Activated effector memory CD4-positive, alpha-beta T cell treated with Interleukin-2 at 50 U/mL for 16 hours (primary cell): ENCODE data around the gene WASHC4.
"Not testable (repeated sequence)": the region's sequence is repeated elsewhere in the genome, so short reads cannot be mapped to it uniquely, and the experiment has no call there.

Experiments
- DNase-seq: peaks from one replicate; pipeline ENCODE4 v3.0.0-alpha.2; 2020

The WASHC4 gene

DNA sequence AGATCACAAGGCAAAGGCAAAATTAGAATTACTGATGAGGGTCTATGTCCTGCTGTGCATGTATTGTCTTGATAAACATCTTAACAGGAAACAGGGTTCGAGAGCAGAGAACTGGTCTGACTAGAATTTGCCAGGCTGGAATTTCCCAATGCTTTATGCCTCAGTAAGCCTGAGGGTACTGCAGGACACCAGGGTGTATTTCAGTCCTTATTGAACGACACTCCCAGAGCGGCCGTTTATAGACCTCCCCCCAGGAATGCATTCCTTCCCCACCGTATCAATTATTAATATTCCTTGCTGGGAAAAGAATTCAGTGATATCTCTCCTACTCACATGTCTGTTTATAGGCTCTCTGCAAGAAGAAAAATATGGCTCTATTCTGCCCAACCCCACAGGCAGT, 12.2 kb upstream of the WASHC4 start:
- DNase-seq: not testable (repeated sequence)

DNA sequence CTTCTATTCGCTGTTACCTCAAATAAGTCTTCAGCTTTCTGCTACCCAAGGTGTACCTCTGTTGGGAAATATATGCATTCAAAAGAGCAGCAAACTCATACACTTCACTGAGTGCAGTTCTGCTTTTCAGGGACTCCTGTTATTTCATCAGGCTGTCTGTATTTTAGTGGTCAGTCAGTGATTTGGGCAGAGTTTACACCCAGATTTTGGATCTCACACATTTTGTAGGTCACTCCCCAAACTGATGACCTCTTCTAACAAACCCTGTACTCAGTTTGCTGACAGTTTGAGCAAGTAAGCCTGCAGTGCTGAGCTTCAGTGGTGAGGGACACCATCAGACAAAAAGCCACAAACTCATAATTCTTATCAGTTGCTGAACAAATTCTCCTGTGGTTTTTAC, 8.2 kb upstream of the WASHC4 start:
- no peak for DNase-seq

DNA sequence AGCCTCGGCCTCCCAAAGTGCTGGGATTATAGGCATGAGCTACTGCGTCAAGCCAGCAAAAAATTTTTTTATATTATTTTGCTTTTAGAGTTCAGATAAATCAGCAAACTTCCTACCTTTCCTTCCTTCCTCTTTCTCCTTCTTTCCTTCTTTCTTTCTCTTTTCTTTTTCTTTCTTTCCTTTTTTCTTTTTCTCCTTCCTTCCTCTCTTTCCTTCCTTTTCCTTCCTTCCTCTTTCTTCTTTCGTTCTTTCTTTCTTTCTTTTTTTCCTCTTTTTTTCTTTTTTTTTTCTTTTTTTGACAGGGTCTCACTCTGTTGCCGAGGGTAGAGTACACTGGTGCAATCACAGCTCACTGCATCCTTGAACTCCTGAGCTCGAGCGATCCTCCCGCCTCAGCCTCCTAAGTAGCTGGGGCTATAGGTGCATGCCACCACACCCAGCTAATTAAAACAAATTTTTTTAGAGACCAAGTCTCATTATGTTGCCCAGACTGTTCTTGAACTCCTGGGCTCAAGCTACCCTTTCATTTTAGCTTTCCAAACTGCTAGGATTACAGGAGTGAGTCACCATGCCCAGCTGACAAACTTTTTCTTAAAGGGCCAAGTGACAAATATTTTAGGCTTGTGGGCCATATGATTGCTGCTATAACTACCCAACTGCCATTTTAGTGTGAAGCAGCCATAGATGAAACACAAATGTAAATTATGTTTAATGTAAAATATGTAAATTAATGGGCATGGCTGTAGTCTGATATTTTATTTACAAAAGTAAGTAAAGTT, 7.1 kb upstream of the WASHC4 start:
- no peak for DNase-seq

DNA sequence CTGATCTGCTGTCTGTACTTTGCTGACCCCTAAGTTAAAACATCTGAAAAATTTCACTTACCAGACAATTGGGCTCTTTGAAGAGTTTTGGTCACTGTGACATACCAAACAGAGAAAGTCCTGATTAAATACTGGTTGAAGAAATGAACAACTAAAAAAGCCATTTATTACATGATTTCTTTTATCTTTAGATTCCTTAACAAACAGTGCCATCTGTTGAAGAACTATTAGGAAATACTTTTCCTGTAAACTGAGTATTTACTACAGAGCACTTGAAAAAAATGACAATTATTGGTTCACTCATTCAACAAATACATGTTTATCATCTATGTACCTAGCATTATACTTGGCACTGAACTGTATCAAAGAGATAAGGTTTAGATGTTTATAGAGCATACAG, 6.5 kb upstream of the WASHC4 start:
- no peak for DNase-seq

DNA sequence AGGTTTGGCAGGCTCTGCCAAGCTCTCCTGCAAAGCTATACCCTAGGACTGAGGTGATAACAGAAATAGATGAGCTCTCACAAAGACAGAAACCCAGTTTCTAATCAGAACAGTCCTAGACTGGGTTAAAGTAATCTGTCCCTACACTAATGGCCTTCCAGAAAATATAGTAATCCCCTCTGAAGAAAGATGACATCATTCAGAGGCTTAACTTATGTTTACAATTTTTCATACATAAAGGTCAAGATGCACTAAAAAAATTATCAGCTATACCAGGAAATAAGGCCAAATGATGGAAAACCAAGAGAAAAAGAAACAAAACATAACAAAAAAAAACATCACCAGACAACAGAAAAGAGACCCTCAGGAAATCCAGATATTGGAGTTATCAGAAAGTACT, 4.9 kb upstream of the WASHC4 start:
- DNase-seq: no peak

DNA sequence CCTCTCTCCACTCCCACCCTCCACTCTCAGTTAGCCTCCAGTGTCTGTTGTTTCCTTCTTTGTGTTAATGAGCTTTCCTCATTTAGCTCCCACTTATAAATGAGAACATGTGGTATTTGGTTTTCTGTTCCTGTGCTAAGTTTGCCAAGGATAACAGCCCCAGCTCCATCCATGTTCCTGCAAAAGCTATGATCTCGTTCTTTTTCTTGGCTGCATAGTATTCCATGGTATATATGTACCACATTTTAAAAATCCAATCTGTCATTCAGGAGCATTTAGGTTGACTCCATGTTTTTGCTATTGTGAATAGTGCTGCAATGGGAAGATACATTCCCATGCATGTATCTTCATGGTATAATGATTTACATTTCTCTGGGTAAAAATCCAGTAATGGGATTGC, 2.8 kb upstream of the WASHC4 start:
- DNase-seq: no peak

DNA sequence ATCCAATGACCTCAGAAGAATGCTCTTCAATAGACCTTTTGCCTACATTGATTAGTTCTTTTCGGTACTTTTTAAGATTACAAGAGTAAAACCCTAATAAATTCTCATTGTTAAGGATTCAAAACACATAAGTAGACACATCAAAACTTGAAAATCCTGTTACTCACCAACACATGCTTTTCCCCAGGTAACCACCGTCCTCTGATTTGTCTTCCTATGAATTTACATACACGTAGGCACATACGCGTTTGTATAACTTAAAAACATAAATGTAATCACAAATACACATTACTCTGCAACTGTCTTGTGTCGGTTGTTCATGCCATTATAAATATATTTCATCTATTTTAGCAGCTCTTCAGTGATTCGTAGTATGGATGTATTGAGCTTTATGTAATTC, 910 bp upstream of the WASHC4 start:
- no peak for DNase-seq

DNA sequence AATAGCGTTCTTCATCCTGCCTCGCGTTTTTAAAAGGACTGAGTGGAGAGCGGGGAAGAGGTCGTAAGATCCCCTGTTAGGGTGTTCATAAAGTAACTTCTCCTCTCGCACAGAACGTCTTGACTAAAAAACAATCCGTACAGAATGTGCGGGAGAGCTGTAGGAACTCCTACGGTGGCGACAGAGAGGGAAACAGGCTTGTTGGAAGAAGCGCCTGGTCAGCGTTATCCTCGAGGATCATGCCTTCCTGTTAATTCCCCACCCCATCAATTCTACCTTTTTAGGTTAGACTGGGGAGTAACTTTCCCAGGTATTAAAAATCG, 399 bp upstream of the WASHC4 start:
- no peak for DNase-seq

DNA sequence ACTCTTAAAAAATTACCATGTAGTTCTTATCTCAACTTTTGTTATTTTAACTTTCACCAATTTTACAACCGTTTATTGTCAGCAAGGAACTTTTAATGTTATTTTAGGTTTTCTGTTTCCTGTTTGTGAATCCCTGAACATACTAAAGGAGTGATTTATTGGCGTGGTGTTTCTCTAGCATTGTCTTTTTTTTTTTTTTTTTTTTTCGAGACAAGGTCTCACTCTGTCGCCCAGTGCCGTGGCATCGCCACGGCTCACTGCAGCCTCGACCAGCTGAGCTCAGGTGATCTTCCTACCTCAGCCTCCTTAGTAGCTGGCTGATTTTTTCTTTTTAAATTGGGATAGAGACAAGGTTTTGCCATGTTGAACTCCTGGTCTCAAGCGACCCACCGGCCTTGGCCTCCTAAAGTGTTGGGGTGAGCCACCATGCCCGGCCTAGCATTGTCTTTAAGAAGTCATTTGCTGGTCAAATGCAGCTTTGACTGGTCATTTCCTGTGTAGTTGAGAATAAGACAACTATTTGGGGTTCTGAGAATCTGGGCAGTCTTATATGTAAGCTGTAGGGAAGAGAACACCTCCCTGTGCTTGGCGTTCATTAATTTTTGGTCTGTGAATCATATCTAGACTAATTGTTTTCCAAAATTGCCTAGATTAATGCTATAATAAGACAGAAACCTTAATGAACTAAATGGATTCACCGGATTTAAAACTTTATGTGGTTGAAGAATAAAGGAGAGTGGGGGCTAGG, 2.1 kb downstream of the WASHC4 start:
- DNase-seq: no peak

DNA sequence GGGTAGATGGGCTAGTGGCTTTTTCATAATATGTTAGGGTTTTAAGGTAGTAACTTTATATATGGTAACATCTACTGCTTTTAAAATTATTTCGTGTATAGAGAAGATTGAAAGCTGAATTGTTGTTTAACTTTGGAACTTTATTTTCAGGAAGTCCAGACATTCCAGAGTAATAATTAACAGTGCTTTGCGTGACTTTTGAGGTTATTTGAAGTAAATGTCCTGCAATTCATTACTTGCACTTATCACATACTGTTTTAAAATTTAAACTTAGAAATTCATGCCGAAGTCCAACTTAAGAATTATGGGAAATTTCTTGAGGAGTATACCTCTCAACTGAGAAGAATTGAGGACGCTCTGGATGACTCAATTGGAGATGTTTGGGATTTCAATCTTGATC, 3.3 kb downstream of the WASHC4 start:
- DNase-seq: no peak

DNA sequence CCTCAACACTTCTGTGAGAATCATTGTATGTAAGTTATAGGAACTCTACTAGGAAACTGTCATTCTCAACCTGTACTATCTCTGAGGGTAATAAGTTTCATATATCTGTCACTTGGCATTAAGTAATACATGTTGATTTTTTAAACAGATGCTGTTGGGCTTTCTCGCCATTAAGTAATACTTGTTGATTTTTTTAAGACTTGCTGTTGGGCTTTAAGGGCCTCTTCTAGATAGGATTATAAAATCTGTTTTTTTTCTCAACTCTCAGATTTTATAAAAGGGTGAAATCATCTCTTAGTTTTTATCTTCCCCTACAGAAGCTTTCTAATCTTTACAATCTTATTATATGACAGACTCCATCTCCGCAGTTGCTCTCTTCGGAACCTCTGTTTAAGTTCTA, 5.6 kb downstream of the WASHC4 start:
- no peak for DNase-seq

DNA sequence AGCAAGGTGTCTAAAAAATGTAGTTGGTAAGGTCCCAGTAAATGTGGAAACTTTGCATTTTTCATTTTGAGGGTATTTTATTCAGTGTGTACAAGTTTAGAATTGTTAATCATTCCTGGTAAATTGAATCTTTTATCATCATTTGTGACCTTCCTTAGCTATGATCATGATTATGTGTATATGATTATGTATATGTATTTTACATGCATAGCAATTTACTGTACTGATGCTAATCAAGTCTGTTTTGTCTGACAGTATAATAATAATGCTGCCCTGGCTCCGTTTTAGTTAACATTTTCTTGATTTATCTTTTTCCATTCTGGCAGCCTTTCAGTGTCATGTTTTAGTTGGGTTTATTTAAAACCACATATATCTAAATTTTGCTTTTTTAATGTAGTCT, 9.4 kb downstream of the WASHC4 start:
- DNase-seq: no peak

DNA sequence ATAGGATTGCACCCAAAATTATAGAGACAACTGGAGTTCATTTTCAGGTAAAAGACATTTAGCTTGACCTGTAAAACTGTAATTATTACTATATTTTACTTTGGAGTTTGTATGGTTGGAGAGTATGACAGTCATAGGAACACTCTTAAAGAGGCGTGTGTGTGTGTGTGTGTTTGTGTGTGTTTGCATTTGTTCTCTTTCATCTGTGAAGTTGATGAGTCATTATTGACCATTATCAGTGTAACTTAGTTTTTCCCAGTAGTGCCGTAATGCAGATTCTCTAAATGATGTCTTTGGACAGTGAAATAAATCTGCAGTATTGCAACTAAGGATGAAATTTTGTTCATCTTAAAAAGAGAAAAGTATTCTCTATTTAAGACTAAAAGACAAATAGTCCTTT, 13.0 kb downstream of the WASHC4 start:
- DNase-seq: no peak

DNA sequence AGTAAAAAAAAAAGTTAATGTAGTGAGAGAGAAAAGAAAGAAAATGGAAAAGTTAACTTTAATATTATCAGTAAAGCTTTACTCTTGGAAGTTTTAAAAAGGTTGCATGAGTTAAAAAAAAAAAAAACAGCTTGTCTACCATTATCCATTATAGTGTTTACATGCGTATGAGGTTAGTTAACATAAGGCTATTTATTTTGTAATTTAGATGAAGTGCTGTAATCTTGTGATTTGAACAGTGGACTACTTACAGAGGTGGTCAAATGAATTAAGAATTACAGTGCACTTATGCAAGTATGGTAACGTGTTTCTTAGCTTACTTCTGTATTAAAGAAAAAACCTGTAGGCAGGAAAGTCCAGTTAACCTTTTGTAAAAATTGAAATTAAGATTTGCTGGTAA, 30.7 kb downstream of the WASHC4 start:
- no peak for DNase-seq

DNA sequence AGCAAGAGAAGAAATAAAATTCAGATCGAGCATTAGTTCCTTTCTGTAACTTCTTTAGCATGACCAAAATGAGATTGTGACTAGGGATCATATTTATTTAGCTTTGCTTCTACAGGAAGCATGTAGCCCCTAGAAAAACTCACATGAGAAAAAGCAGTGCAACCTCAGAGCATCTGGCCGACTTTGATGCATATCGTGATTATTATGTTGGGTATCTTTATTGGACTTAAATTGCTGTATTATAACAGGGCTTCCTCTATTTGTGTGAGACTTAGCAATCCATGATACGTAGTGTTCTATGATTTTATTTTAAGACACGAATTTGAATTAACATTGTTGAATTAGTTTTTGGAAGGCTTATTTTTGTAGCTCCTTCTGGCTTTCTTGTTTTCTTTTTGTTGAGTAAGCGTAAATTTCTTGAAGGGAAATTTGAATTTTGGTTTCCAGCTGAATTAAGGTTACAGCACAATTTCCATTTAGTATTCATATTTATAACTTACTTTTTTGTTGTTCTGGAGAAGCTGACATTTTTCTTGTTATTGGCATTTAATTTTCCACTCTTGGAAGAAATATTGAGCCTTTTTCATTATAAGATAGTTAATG, 33.9 kb downstream of the WASHC4 start:
- DNase-seq: no peak

DNA sequence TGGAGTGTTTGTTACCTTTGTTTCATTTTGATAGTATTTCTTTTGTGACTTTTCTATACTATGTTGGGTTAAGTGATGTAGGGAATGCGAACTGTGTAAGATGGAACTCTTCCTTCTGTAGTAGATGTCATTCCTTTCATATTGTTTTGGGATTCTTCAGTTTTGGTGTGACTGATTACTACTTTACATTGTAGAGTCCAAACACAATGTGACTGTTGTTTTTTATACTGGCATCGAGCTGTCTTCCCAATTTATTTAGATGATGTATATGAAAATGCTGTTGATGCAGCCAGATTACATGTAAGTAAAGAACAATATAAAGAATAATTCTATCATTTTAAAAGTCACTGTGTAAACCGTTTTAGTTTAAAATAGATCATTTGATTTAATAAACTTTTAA, 34.7 kb downstream of the WASHC4 start:
- no peak for DNase-seq

DNA sequence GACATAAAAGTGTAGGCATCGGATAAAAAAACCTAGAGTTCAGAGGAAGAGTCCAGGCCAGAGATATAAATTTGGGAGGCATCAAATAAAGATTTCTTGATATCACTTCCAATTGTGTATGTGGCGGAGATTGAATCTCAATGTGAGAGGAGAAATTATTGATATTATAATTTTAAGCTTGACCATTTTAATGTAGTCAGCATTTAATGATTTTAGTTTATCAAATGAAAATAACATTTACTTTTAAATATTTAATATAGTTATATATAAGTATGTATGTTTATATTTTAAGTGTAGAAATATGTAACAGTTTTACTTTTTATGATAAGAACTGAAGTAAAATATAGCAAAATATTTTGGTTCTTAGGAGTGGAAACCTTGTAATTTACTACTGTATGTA, 48.7 kb downstream of the WASHC4 start:
- DNase-seq: no peak

DNA sequence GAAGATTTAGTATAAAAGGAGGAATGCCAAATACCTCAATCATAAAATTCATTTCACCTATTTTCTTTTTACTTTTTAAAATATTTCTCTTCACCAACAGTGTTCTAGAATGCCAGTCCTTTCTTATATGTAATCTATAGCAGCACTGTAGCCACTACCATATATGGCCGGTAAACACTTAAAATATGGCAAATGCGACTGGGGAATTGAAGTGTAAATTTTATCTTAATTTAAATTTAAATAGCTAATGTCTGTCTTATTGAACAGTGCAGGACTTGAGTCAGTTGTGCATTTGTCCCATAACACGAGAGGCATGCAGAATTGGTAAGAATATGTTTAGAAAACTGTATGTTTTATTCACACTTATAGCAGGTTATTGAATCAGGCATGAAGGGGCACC, 50.1 kb downstream of the WASHC4 start:
- DNase-seq: no peak

DNA sequence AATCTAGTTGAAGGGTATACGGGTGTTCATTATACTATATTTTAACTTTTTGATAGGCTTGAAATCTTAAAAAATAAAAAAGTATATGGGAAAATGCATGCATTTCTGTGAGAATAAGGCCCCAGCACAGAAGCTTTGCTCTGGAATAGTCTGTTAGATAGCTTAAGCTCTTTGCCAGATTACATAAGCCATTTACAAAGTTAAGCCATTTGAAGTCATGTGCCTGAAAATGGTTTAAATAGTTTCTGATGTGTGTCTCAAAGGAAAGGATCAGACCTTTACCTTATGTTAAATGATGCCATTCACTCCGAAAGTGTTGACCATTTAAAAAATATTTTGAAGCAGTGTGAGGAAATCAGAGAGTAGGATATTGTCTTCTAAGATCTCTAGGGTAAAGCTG, 51.3 kb downstream of the WASHC4 start:
- no peak for DNase-seq

DNA sequence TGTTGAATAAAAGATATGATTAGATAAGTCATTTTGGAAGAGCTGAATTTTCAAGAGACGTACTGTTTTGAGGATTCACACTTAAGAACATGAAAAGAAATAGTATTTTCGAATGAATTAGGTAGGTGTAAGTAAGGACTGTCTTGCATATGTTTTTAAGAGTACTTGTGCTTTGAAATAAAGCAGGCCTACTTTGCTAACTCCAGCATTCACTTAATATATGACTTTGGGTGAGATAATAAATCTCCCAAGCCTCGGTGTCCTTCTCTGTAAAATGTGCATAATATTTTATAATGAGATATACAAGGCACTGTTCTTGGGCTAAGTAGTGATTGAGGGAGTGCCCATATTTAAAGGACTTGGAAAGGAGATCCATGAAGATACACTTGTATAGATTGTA, 54.6 kb downstream of the WASHC4 start:
- DNase-seq: no peak

DNA sequence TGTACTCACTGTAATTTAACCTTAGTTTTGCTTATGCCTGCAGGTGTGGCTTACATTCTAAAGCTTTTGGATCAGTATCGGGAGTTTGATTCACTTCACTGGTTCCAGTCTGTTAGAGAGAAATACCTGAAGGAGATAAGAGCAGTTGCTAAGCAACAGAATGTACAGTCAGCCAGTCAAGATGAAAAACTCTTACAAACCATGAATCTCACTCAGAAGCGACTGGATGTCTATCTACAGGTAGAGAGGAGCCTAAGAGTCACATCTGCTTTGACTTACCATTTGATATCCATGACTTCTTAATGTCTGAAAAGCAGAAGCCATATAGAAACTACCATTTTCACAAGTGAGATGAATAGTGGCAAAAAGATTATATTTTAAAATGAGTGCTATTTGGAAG, 56.5 kb downstream of the WASHC4 start:
- DNase-seq: no peak

DNA sequence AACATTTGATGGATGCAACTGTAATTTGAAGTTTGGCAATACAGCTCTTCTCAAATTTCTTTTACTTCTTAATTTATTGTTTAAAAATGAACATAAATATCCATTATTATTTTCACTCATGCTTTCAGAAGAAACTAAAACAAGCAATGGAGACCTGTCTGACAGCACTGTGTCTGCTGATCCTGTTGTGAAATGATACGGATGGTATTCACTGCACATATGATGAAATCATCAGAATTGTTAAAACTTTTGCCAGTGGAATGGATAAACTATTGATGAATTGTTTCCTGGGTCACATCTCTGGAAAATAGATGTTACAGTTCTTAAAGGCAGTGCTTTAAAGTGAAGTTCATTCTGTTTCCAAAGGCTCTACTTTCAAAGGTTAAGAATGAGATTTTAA, 59.2 kb downstream of the WASHC4 start:
- DNase-seq: no peak

DNA sequence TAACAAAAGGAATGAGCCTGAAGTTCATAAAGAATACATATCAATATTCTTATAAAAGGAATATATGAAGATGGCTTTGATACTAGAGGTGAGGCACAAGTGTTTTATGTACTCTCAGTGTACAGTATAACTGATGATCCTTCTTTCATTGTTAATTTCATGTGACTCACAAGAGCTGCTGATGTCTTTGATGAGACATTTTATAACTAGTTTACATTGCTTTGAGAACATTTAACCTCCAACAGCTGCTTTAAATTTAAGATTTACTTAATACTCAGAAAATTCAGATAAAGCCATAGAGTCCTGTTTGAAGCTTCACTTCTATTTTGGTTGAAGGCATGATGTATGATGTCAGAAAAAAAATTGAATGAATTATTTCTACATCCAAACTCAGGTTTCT, 59.8 kb downstream of the WASHC4 start:
- DNase-seq: no peak

DNA sequence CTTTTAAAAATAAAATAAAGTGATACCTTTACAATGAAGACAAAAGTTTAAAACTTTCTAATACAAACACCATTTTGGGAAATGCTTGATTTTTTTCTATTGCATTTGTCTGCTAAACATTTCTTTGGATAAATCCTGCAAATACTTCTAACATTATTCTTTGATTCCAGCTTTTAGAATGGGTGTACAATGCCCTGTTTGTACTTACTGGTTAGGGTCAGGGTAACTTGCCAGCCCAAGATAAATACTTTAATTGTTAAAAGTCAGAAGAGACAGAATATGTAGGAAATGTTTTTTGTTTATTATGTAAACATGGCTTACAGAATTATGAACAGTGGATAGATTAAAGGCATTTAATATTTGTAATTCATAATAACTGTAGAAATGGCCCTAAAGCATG, 60.5 kb downstream of the WASHC4 start:
- DNase-seq: no peak

DNA sequence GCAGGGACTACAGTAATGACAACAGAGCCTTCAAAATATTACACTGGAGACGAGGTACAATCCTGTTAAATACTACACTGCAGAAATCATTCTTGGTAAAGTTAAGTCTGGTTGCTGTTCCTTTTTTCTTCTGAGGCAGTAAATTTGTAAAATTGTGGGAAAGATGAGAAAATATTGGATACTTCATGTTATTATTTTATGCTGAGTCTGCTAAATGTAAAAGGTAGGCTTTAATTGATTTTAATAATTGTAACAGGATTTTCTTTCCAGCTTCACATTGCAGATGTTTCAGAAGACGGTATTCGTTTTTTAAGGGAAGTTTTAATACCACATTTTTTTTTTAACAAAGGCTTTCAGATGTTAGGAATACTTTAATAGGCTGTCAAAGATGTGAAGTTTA, 62.6 kb downstream of the WASHC4 start:
- DNase-seq: no peak
